NOMO-1 treated with DMSO at 0.1 percent for 48 hours (cell line): ENCODE measurements around the gene AUH.
"Not testable (repeated sequence)": the region's sequence is repeated elsewhere in the genome, so short reads cannot be mapped to it uniquely, and the experiment has no call there.

Source experiments
- DNase-seq: peaks from one replicate; lab custom pipeline; 2025; ENCODE audit not compliant: unreplicated experiment; lab: John Stamatoyannopoulos, UW

AUH gene

GRCh38 chr9:91379426-91379825 lies 17.7 kb upstream of the AUH start:
- DNase-seq = no peak

GRCh38 chr9:91378695-91379127 lies 17.0 kb upstream of the AUH start:
- no peak for DNase-seq

- DNase-seq = not testable (repeated sequence)
Observed at GRCh38 chr9:91378054-91378453, 16.3 kb upstream of the AUH start.

- DNase-seq = no peak
Observed at GRCh38 chr9:91376239-91376638, 14.5 kb upstream of the AUH start.

- no peak for DNase-seq
Observed at GRCh38 chr9:91374939-91375338, 13.2 kb upstream of the AUH start.

GRCh38 chr9:91371894-91372293 lies 10.2 kb upstream of the AUH start:
- no peak for DNase-seq

- DNase-seq = not testable (repeated sequence)
Observed at GRCh38 chr9:91370006-91370405, 8.3 kb upstream of the AUH start.

- DNase-seq = no peak
Observed at GRCh38 chr9:91364702-91365101, 3.0 kb upstream of the AUH start.

- DNase-seq = no peak
Observed at GRCh38 chr9:91364005-91364404, 2.3 kb upstream of the AUH start.

- DNase-seq = no peak
Observed at GRCh38 chr9:91362051-91362611, 413 bp upstream of the AUH start.

GRCh38 chr9:91360551-91361290 lies 997 bp downstream of the AUH start:
- DNase-seq = no peak

- no peak for DNase-seq
Observed at GRCh38 chr9:91359734-91360470, 1.8 kb downstream of the AUH start.

GRCh38 chr9:91359083-91359482 lies 2.6 kb downstream of the AUH start:
- DNase-seq = no peak

- no peak for DNase-seq
Observed at GRCh38 chr9:91354881-91355280, 6.8 kb downstream of the AUH start.

- DNase-seq = peak; percentile 27
Observed at GRCh38 chr9:91349115-91349555, 12.6 kb downstream of the AUH start.

- DNase-seq = no peak
Observed at GRCh38 chr9:91348191-91348807, 13.4 kb downstream of the AUH start.

- no peak for DNase-seq
Observed at GRCh38 chr9:91347377-91347776, 14.3 kb downstream of the AUH start.

- DNase-seq = no peak
Observed at GRCh38 chr9:91346644-91347043, 15.1 kb downstream of the AUH start.

GRCh38 chr9:91345978-91346377 lies 15.7 kb downstream of the AUH start:
- no peak for DNase-seq

- no peak for DNase-seq
Observed at GRCh38 chr9:91342575-91342974, 19.1 kb downstream of the AUH start.

GRCh38 chr9:91341749-91342148 lies 20.0 kb downstream of the AUH start:
- DNase-seq = no peak
